Neural progenitor cell (in vitro differentiated cells): ENCODE data around the gene TOM1. TPM values are rescaled to one million over a fixed set of nuclear protein-coding genes. Genes with fewer than 3 reads are reported as not detected.

Source experiments
- DNase-seq: peaks from one replicate; pipeline ENCODE4 v3.0.0-alpha.2; 2016; ENCODE audit warnings: low spot score
- H2AFZ ChIP-seq: fragments of 200-600 bp; sonication (generic); replicated peaks from 2 replicates; pipeline ENCODE4 v1.6.1; 2016; ENCODE audit warnings: antibody characterized with exemption
- H3F3A ChIP-seq: fragments of 200-600 bp; sonication (generic); 2 replicates; pipeline ENCODE4 v1.6.1; 2016; ENCODE audit warnings: antibody characterized with exemption, low read depth
- H3K27ac ChIP-seq: fragments of 200-600 bp; sonication (generic); 2 replicates; pipeline ENCODE4 v1.5.1; 2016; ENCODE audit warnings: mild to moderate bottlenecking
- H3K27me3 ChIP-seq: fragments of 200-600 bp; sonication (generic); 2 replicates; pipeline ENCODE4 v1.6.1; 2016; ENCODE audit warnings: mild to moderate bottlenecking, moderate library complexity
- H3K36me3 ChIP-seq: fragments of 200-600 bp; sonication (generic); 2 replicates; pipeline ENCODE4 v1.5.1; 2016
- H3K4me1 ChIP-seq: fragments of 200-600 bp; sonication (generic); 2 replicates; pipeline ENCODE4 v1.6.1; 2016; ENCODE audit warnings: mixed run types
- H3K4me2 ChIP-seq: fragments of 200-600 bp; sonication (generic); 2 replicates; pipeline ENCODE4 v1.6.1; 2016
- H3K4me3 ChIP-seq: fragments of 200-600 bp; sonication (generic); 2 replicates; pipeline ENCODE4 v1.5.1; 2016
- H3K79me2 ChIP-seq: fragments of 200-600 bp; sonication (generic); 2 replicates; pipeline ENCODE4 v1.6.1; 2016; ENCODE audit warnings: low read depth
- H3K9ac ChIP-seq: fragments of 200-600 bp; sonication (generic); 2 replicates; pipeline ENCODE4 v1.6.1; 2016
- H3K9me3 ChIP-seq: fragments of 200-600 bp; sonication (generic); 2 replicates; pipeline ENCODE4 v1.5.1; 2016; ENCODE audit warnings: low read depth
- H4K20me1 ChIP-seq: fragments of 200-600 bp; sonication (generic); 2 replicates; pipeline ENCODE4 v1.6.1; 2016; ENCODE audit warnings: low read depth
- H3K27ac Mint-ChIP-seq: 3 replicates; pipeline ENCODE4 v1.8.0; 2021; ENCODE audit warnings: mixed read lengths
- H3K27me3 Mint-ChIP-seq: 2 replicates; pipeline ENCODE4 v1.8.0; 2022; ENCODE audit warnings: low read depth, mild to moderate bottlenecking, inconsistent platforms, moderate library complexity, mixed read lengths; ENCODE audit not compliant: insufficient read depth
- H3K36me3 Mint-ChIP-seq: 3 replicates; pipeline ENCODE4 v1.8.0; 2021; ENCODE audit warnings: mixed read lengths
- H3K4me1 Mint-ChIP-seq: 3 replicates; pipeline ENCODE4 v1.8.0; 2021; ENCODE audit warnings: mixed read lengths
- H3K4me3 Mint-ChIP-seq: 3 replicates; pipeline ENCODE4 v1.8.0; 2021; ENCODE audit warnings: mild to moderate bottlenecking, moderate library complexity, mixed read lengths
- H3K9me3 Mint-ChIP-seq: 3 replicates; pipeline ENCODE4 v1.8.0; 2020; ENCODE audit warnings: mixed read lengths
- EZH2 ChIP-seq: fragments of 200-600 bp; sonication (generic); IDR thresholded peaks from 2 replicates; pipeline ENCODE4 v1.6.1; 2017; ENCODE audit warnings: antibody characterized with exemption, mild to moderate bottlenecking, moderate library complexity
- EZH2phosphoT487 ChIP-seq: fragments of 200-600 bp; sonication (generic); IDR thresholded peaks from 2 replicates; pipeline ENCODE4 v1.6.1; 2017; ENCODE audit warnings: antibody characterized with exemption
- total RNA-seq: library from RNA; depleted of rRNA; stranded (reverse); fragments of >200 nt; gene quantifications from 2 replicates; pipeline ENCODE4 v1.2.3, GENCODE V29; 2015; ENCODE audit warnings: low replicate concordance
- TF ChIP-seq, protein P1 (sequence below): fragments of 200-600 bp; sonication (generic); IDR thresholded peaks from 2 replicates; pipeline ENCODE4 v1.5.1; 2017; ENCODE audit warnings: antibody characterized with exemption, mild to moderate bottlenecking

TOM1 gene
- total RNA-seq, 1 donor from 2014 or later, result 28.6 TPM

DNA sequence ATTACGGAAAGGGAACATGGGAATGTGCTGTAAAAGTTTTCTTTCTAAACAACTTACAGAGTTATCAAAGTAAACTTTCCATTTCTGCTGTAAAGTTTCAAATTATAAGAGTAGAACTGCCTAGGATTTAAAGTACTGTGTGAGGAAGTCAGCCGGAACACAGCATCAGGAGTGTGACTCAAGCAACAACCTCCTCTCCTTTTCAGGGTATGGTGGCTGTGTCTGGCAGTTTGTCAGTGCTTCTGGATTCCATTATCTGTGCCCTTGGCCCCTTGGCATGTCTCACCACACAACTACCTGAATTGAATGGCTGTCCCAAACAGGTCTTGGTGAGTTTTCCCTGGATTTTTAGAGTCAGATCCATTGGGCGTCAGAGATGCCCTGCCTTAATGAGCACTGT is 6.9 kb upstream of the TOM1 start:
- H3K4me2 ChIP-seq, result no peak overlapping the region
- H3K9me3 ChIP-seq, result no peaks in the 10 kb centered on the region
- Mint-ChIP-seq H3K4me1 (no peaks in the 10 kb centered on the region), H3K4me3 (no peak overlapping the region), H3K9me3 (no peaks in the 10 kb centered on the region), H3K27ac (no peak overlapping the region), H3K36me3 (peaks cover 27% of the 10 kb centered on the region), H3K27me3 (no peaks in the 10 kb centered on the region)
- H3K4me3 ChIP-seq, result no peak overlapping the region
- H3K36me3 ChIP-seq, result peaks cover 25% of the 10 kb centered on the region
- no peak overlapping the region for H3K9ac ChIP-seq
- no peak overlapping the region for H3K27ac ChIP-seq
- H3K79me2 ChIP-seq, result no peaks in the 10 kb centered on the region
- H4K20me1 ChIP-seq, result no peaks in the 10 kb centered on the region
- no peaks in the 10 kb centered on the region for H3K27me3 ChIP-seq
- H3F3A ChIP-seq, result peaks cover 17% of the 10 kb centered on the region
- no peaks in the 10 kb centered on the region for H3K4me1 ChIP-seq
- TF ChIP-seq EZH2phosphoT487 (no peak), EZH2 (no peak)
- TF ChIP-seq, protein P1, sequence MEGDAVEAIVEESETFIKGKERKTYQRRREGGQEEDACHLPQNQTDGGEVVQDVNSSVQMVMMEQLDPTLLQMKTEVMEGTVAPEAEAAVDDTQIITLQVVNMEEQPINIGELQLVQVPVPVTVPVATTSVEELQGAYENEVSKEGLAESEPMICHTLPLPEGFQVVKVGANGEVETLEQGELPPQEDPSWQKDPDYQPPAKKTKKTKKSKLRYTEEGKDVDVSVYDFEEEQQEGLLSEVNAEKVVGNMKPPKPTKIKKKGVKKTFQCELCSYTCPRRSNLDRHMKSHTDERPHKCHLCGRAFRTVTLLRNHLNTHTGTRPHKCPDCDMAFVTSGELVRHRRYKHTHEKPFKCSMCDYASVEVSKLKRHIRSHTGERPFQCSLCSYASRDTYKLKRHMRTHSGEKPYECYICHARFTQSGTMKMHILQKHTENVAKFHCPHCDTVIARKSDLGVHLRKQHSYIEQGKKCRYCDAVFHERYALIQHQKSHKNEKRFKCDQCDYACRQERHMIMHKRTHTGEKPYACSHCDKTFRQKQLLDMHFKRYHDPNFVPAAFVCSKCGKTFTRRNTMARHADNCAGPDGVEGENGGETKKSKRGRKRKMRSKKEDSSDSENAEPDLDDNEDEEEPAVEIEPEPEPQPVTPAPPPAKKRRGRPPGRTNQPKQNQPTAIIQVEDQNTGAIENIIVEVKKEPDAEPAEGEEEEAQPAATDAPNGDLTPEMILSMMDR, result no peak
- H2AFZ ChIP-seq, result no peak overlapping the region
- no peak for DNase-seq

DNA sequence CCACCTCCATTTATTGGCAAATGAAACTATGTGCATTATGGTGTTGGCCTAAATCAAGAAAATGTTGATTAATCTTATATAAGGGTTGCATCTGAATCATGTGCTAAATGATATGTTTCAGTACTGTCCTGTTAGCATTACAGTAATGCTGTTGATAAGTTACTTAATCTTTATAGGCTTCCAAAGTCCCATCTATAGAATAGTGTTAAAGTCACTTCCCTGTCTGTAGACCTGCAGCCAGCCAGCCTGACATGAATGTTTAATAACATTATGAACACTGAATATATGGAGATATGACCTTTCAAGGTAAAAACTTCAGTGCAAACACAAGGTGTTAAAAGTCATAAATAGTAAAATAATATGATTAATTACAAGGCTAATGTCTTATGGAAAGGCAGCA is 3.6 kb upstream of the TOM1 start:
- no peaks in the 10 kb centered on the region for H3K9me3 Mint-ChIP-seq
- TF ChIP-seq EZH2phosphoT487 (no peak), EZH2 (no peak)
- TF ChIP-seq, protein P1, result no peak
- no peaks in the 10 kb centered on the region for H3K9me3 ChIP-seq

DNA sequence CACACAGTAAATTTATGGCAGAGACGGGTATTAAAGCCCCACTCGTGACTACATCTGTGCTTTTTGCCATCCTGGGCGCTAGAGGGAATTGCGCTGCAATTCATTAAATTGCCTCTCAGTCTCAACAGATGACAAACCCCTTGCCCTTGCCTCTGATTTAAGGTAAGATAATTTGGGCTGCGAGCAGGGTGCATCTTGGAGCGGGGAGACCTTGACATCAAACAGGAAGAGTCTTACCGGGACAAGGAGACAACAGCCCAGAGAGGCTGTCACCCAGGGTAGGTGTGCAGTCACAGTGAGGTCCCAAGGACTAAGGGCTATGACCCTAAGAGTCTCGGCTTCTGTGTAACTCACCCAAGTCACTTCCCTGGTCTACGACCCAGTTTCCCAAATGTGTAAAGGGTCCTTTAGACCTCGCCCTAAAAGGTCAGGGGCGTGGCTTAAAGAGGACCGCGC is 449 bp upstream of the TOM1 start:
- H3K36me3 Mint-ChIP-seq, result peaks cover 1% of the 10 kb centered on the region
- peaks cover 22% of the 10 kb centered on the region for H3F3A ChIP-seq
- H3K4me2 ChIP-seq, result peak overlapping the region; percentile 90
- peaks cover 6% of the 10 kb centered on the region for H3K36me3 ChIP-seq
- TF ChIP-seq, protein P1, result no peak
- TF ChIP-seq EZH2phosphoT487 (no peak), EZH2 (no peak)
- H2AFZ ChIP-seq, result no peak overlapping the region
- peak overlapping the region; percentile 95 for H3K4me3 Mint-ChIP-seq
- no peak overlapping the region for H3K27ac ChIP-seq
- DNase-seq, result no peak
- H3K9me3 ChIP-seq, result no peaks in the 10 kb centered on the region
- H3K27me3 Mint-ChIP-seq, result peaks cover 4% of the 10 kb centered on the region
- no peaks in the 10 kb centered on the region for H3K9me3 Mint-ChIP-seq
- H3K9ac ChIP-seq, result no peak overlapping the region
- H3K27ac Mint-ChIP-seq, result no peak overlapping the region
- H3K27me3 ChIP-seq, result no peaks in the 10 kb centered on the region
- no peaks in the 10 kb centered on the region for H4K20me1 ChIP-seq
- no peaks in the 10 kb centered on the region for H3K4me1 ChIP-seq
- H3K4me3 ChIP-seq, result peak overlapping the region; percentile 87
- peaks cover 11% of the 10 kb centered on the region for H3K79me2 ChIP-seq
- peaks cover 11% of the 10 kb centered on the region for H3K4me1 Mint-ChIP-seq

More for the DNA sequence above, 3.6 kb upstream of the TOM1 start:
- Histone ChIP-seq H3K4me2 (no peak overlapping the region), H3K27me3 (no peaks in the 10 kb centered on the region), H3F3A (peaks cover 27% of the 10 kb centered on the region), H3K36me3 (peaks cover 16% of the 10 kb centered on the region), H4K20me1 (no peaks in the 10 kb centered on the region), H3K79me2 (peaks cover 7% of the 10 kb centered on the region), H3K4me3 (no peak overlapping the region), H3K27ac (no peak overlapping the region), H3K4me1 (no peaks in the 10 kb centered on the region), H3K9ac (no peak overlapping the region), H2AFZ (no peak overlapping the region)
- no peak for DNase-seq
- H3K36me3 Mint-ChIP-seq, result peaks cover 17% of the 10 kb centered on the region
- H3K27me3 Mint-ChIP-seq, result peaks cover 3% of the 10 kb centered on the region
- no peak overlapping the region for H3K27ac Mint-ChIP-seq
- no peak overlapping the region for H3K4me3 Mint-ChIP-seq
- H3K4me1 Mint-ChIP-seq, result peaks cover 4% of the 10 kb centered on the region
